Measurements from ENCODE around the gene SNRK.

The SNRK gene

DNA sequence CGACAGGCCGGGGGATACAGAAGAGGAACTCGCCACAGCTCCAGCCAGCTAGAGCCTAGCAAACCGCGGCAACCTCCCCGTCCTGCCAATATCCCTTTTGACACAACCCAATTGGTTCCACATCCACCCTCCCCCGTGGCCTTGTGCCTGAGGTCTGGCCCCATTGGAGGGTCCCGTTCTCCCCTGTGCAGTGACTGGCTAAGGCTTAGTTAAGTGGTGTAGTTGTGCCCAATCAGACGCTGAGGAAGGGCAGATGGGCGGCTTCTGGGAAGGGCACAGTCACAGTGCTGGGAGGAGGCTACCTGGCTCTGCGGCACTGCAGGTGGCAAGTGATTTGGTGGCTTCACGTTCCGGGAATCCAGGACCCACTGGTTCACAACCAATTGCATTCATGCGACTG lies 78.6 kb downstream of the SNRK start:
- no peaks in the 10 kb centered on the region for H3K9me3 ChIP-seq (ENCODE audit: low read length)
- no peak overlapping the region for H2AFZ ChIP-seq (ENCODE audit: low read depth, low read length)
- no peak overlapping the region for H3K4me3 ChIP-seq (ENCODE audit: low read length)
- H3K4me1 ChIP-seq (ENCODE audit: insufficient read depth, low read length) = no peaks in the 10 kb centered on the region
- H3K27me3 ChIP-seq (ENCODE audit: insufficient read depth, low read length) = no peaks in the 10 kb centered on the region
- peaks cover 10% of the 10 kb centered on the region for H3K36me3 ChIP-seq (ENCODE audit: insufficient read depth, low read length)

DNA sequence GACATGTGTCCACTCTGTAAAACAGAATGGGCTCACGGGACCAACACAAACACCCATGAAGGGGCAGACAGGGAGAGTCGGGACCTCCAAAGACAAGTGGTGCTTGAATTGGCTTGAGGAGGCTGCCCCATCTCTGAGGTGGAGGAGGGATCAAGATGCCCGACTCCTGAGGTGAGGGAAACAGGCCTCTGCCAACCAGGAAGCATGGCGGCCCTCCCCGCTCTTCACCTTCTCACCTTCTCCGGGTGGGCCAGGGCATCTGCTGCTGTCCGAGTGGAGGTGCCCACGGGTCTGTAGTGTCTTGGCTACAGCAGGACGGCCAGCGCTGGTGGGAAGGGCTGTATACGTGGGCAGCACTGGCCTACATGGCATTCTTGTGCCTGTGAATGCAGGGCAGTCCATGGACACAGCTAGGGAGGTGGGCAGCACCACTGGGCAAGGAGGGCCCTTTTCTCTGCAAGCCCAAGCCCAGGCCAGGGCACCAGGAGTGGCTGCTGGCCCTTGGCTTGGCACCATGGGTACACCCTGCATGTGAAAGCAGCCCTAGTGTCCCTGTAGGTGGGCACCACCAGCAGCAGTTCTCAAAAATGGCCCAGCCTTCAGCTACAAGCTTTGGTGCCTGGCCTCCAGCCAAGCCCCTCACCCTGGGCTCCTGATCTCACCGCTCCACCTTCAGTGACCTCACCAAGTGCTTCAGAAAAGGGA lies 79.4 kb downstream of the SNRK start:
- Histone ChIP-seq H3K4me3 (ENCODE audit: low read length) (no peak overlapping the region), H3K9me3 (ENCODE audit: low read length) (no peaks in the 10 kb centered on the region)

DNA sequence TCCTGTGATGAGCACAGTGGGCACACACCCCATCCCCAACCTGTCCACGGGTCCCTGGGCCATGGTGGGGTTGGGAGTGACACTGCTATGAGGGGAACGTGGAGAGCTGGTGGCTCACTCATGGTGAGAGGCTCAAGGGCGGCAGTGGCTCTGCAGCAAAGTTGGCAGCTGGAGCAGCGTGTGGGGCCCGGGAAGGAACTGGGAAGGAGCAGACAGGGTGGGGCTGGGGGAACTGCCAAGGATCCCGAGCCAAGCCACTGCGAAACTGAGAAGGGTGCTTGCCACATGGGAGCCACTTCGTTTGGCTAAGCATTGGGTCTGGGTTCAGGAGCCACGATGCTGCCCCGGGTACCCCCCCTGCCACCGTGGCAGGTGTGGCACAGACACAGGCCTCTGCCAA lies 80.1 kb downstream of the SNRK start:
- H3K9me3 ChIP-seq (ENCODE audit: low read length) = no peaks in the 10 kb centered on the region
- H3K36me3 ChIP-seq (ENCODE audit: insufficient read depth, low read length) = peaks cover 10% of the 10 kb centered on the region
- H2AFZ ChIP-seq (ENCODE audit: low read depth, low read length) = no peak overlapping the region
- H3K27me3 ChIP-seq (ENCODE audit: insufficient read depth, low read length) = no peaks in the 10 kb centered on the region
- no peak overlapping the region for H3K4me3 ChIP-seq (ENCODE audit: low read length)
- no peaks in the 10 kb centered on the region for H3K4me1 ChIP-seq (ENCODE audit: insufficient read depth, low read length)

More for the DNA sequence above, 79.4 kb downstream of the SNRK start:
- Histone ChIP-seq H3K36me3 (ENCODE audit: insufficient read depth, low read length) (peaks cover 10% of the 10 kb centered on the region), H2AFZ (ENCODE audit: low read depth, low read length) (no peak overlapping the region), H3K27me3 (ENCODE audit: insufficient read depth, low read length) (no peaks in the 10 kb centered on the region), H3K4me1 (ENCODE audit: insufficient read depth, low read length) (no peaks in the 10 kb centered on the region)

DNA sequence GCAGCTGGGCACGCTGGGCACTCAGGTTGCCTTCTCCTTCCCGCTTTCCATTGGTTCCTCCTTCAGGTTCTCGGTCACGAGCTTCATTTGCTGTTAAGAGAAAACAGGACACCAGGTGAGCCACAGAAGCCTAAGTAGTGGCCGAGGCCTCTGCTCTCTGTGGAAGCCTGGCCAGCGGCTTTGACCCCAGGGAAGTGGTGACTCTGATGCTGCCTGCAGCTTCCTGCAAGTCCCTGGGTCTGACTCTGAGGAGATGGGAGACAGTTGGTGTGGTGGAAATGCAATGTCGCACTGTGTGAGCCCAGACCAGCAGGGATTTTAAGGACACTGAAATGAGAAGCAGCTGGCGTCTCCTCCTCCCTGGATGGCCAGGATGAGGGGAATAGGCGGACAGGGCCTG lies 80.5 kb downstream of the SNRK start:
- Histone ChIP-seq H3K4me1 (ENCODE audit: insufficient read depth, low read length) (no peaks in the 10 kb centered on the region), H3K4me3 (ENCODE audit: low read length) (no peak overlapping the region), H3K27me3 (ENCODE audit: insufficient read depth, low read length) (no peaks in the 10 kb centered on the region), H3K36me3 (ENCODE audit: insufficient read depth, low read length) (peaks cover 10% of the 10 kb centered on the region), H3K9me3 (ENCODE audit: low read length) (no peaks in the 10 kb centered on the region), H2AFZ (ENCODE audit: low read depth, low read length) (no peak overlapping the region)

DNA sequence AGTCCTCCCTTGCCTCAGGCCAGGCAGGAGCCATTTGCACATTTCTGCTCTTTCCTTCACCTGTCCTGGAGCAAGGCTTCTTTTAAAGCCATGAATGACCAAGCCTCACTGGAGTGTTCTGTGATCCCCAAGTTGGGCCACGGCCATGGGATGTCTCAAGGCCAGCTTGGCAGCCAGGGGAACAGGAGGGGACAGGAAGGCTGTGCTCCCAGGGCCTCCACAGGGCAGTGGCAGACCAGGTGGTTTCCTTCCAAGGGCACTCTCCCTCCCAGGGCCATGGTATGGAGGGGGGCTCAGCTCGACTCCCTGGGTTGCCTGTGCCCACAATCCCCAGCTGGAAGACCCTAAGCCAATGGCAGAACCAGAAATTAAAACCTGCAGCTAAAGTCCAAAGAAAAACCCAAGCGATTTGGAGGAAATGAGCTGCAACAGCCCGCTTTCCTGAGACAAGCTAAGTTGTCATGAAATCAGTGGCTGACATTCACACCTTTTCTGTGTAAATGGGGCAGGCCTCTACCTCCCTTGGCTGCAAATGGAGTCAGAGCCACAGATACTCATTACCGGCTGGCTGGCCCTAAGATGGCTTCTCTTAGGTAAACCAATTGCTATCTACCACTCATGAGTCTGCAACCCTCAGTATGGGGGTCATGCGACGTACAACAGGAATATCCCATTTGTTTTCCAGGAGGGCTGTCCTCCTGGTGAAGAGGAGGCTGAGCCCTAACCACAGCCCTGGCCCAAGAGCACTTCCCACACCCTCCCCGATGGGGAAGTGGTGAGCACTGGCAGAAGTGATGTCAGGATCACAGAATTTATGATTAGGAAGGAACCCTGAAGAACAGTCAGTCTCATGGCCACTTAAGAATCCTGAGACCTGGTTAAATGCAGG lies 83.3 kb downstream of the SNRK start:
- Histone ChIP-seq H3K9me3 (ENCODE audit: low read length) (no peaks in the 10 kb centered on the region), H3K4me1 (ENCODE audit: insufficient read depth, low read length) (peaks cover 8% of the 10 kb centered on the region), H3K36me3 (ENCODE audit: insufficient read depth, low read length) (peaks cover 10% of the 10 kb centered on the region), H2AFZ (ENCODE audit: low read depth, low read length) (no peak overlapping the region), H3K4me3 (ENCODE audit: low read length) (no peak overlapping the region), H3K27me3 (ENCODE audit: insufficient read depth, low read length) (no peaks in the 10 kb centered on the region)

DNA sequence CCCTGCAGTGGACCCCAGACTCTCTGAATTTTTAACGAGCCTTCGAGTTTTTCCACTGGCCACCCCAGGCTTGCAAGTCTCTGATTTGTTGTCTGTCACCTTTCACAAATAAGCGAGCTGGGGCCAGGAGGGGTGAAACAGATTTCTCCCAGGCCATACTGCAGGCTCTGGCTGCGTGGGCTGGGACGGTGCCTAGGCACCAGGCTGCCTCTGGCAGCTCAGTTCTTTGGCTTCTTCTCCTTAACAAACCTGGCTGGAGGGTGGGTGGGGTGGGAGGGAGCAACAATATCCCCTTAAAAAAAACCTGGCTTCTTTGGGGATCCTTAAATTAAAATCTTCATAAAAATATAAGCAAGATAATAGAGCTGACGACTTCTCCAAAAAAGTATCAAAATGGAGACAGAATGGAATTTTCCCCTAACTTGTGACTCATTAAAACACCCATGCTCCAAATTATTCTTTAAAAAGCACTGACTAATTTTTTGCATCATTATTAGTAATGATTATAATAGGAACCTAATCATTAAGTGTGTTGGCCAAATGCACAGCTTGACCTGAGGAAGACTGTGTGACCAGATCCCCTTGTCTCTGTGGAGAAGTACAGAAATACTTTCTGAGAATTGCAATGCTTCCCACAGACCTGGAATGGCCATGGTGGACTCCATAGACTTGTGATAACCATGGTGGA lies 84.1 kb downstream of the SNRK start:
- no peak overlapping the region for H2AFZ ChIP-seq (ENCODE audit: low read depth, low read length)
- H3K9me3 ChIP-seq (ENCODE audit: low read length) = no peaks in the 10 kb centered on the region
- H3K4me3 ChIP-seq (ENCODE audit: low read length) = no peak overlapping the region
- no peaks in the 10 kb centered on the region for H3K27me3 ChIP-seq (ENCODE audit: insufficient read depth, low read length)
- H3K4me1 ChIP-seq (ENCODE audit: insufficient read depth, low read length) = peaks cover 8% of the 10 kb centered on the region
- H3K36me3 ChIP-seq (ENCODE audit: insufficient read depth, low read length) = peaks cover 10% of the 10 kb centered on the region

DNA sequence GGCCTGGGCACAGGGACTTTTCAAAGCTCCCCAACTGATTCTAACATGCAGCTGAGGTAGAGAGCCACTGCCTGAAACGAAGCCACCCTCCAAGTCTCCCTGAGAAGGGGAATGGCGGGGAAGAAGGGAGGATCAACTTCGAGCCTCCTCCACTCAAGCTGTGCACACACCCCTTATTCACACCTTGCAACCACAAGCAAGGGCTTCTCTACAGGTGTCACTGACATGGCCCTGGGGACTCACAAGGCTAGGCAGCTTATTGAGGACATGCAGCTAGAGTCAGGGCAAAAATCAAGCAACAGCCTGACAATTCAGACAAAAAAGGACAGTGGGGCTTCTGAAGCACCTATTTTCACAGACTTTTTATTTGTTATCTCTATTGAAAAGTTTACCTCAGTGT lies 85.2 kb downstream of the SNRK start:
- H3K36me3 ChIP-seq (ENCODE audit: insufficient read depth, low read length) = peaks cover 2% of the 10 kb centered on the region
- no peak overlapping the region for H2AFZ ChIP-seq (ENCODE audit: low read depth, low read length)
- no peak overlapping the region for H3K4me3 ChIP-seq (ENCODE audit: low read length)
- H3K4me1 ChIP-seq (ENCODE audit: insufficient read depth, low read length) = peaks cover 8% of the 10 kb centered on the region
- no peaks in the 10 kb centered on the region for H3K27me3 ChIP-seq (ENCODE audit: insufficient read depth, low read length)
- no peaks in the 10 kb centered on the region for H3K9me3 ChIP-seq (ENCODE audit: low read length)

DNA sequence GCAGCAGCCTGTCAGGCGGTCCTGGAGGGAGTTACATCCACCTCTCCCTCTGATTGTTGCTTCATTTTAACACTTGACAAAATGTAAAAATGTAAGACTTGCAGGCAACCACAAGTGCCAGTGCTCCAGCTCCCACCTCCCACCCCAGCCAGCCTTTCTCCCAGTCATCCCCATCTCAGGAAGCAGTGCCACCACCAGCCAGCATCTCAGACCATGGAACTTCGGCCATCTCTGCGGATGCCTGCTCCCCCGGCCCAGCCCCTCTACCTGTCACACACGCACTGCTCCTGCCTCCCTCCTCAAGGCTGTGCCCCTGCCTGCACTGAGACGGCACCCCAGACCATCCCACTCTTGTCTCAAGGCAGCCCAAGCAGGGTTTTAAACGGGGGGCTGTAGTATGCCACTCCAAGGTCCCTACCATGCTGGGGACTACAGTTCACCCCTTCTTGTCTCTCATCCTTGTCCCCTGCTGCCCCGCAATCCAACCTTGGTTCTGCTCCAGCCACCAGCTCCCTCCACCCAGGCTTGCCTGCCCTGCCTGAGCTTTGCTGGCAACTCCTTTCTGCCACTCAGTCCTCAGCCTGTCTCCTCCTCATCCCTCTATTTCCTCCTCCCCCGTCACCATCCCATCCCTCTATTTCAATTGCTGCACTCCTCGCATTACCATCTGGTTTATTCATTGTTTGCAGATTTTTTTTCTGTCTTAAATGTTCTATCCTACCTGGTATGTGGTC lies 85.8 kb downstream of the SNRK start:
- Histone ChIP-seq H3K4me3 (ENCODE audit: low read length) (no peak overlapping the region), H3K4me1 (ENCODE audit: insufficient read depth, low read length) (peaks cover 8% of the 10 kb centered on the region), H3K9me3 (ENCODE audit: low read length) (no peaks in the 10 kb centered on the region), H3K27me3 (ENCODE audit: insufficient read depth, low read length) (no peaks in the 10 kb centered on the region), H3K36me3 (ENCODE audit: insufficient read depth, low read length) (no peaks in the 10 kb centered on the region), H2AFZ (ENCODE audit: low read depth, low read length) (no peak overlapping the region)

DNA sequence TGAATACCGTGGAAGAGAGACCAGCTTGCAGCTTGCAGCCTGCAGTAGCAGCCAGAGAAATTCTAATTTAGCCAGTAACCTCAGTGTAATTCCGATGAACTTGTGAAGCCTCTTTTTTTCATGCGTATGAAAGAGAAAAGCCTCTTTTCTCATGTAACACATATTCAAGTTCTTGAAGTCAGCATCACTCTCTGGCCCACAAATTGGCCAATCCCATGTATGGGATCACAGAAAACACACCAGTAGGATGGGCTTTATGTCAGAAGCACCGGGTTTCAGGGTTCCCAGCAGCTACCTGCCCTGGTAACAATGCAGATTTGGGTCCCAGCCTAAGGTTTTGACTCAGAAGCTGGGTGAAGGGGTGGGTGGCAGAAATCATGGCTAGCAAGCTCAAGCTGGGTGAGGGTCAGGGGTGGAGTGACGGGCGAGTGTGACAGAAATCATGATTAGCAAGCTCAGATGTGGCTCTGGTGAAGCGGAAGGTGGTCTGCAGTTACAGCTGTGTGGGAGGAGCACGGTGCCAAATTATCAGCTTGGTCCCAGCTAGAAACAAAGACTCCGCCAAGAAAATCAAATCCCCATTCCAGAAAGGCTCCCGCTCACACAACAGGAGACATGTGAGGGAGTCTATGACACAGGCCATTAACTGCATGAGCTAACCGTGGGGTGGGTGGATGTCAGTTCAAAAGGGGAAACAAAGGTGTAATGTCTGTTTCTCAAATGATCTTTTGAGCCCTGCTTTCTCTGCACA lies 86.6 kb downstream of the SNRK start:
- Histone ChIP-seq H3K9me3 (ENCODE audit: low read length) (no peaks in the 10 kb centered on the region), H3K27me3 (ENCODE audit: insufficient read depth, low read length) (no peaks in the 10 kb centered on the region), H3K36me3 (ENCODE audit: insufficient read depth, low read length) (no peaks in the 10 kb centered on the region), H3K4me3 (ENCODE audit: low read length) (no peak overlapping the region), H2AFZ (ENCODE audit: low read depth, low read length) (no peak overlapping the region), H3K4me1 (ENCODE audit: insufficient read depth, low read length) (peaks cover 8% of the 10 kb centered on the region)

DNA sequence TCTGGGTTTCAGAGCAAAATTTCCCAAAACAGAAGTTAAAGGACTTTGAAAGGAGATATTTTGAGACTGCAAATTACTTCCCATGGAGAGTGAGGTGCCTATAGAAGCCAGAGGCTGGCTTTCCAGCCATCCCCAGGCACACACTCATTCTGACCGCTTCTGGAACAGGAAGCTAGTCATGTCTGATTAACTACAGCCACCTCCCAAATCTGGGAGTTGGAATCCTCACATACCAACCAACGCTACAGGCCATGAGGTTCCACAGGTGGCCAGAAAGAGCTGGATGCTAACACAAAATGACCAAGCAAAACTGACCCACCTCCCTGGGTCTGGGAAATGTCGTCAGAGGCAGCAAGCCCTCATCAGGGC lies 87.2 kb downstream of the SNRK start:
- Histone ChIP-seq H3K27me3 (ENCODE audit: insufficient read depth, low read length) (no peaks in the 10 kb centered on the region), H3K4me3 (ENCODE audit: low read length) (no peak overlapping the region)

DNA sequence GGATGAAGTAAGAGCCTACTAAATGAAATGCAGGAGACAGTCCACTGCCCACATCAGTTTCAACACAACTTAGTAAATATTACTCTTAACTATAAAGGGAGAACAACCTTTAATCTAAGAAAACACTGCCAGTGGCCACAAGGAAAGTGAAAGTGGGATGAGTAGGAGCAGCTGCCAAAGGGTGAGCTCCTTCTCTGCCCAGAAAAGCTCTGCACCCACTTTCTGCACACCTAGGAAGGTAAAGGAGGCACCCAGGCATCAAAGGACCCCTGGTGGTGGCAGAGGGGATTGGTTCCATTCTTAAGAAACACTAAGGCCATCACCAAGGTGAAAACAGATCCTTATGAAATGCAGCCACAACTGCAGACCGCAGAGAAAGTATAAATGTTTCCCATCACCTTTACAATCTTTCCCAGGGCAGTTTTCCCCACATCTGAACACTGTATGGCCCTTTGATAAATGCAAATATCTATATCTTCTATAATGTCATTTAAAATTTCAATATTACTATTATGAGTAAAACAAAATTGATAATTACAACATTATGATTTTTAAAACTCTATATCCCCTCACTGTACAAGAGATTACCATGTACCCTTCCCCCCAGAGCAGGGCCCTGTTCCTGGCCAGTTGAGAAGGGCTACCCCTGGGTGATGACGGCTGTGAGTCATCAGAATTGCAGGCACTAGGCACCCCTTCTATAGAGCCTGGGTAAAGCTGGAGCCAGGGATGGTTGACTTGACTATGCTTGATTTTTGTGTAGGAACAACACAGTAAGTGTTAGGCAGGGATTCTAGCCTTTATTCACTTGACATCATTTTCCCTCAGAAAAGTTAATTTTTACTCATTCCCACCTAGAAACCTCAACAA lies 92.0 kb downstream of the SNRK start:
- H2AFZ ChIP-seq (ENCODE audit: low read depth, low read length) = no peak overlapping the region
- H3K36me3 ChIP-seq (ENCODE audit: insufficient read depth, low read length) = no peaks in the 10 kb centered on the region
- H3K27me3 ChIP-seq (ENCODE audit: insufficient read depth, low read length) = no peaks in the 10 kb centered on the region
- H3K9me3 ChIP-seq (ENCODE audit: low read length) = no peaks in the 10 kb centered on the region
- no peak overlapping the region for H3K4me3 ChIP-seq (ENCODE audit: low read length)
- H3K4me1 ChIP-seq (ENCODE audit: insufficient read depth, low read length) = peaks cover 3% of the 10 kb centered on the region

More for the DNA sequence above, 87.2 kb downstream of the SNRK start:
- Histone ChIP-seq H3K9me3 (ENCODE audit: low read length) (no peaks in the 10 kb centered on the region), H3K36me3 (ENCODE audit: insufficient read depth, low read length) (no peaks in the 10 kb centered on the region), H2AFZ (ENCODE audit: low read depth, low read length) (no peak overlapping the region), H3K4me1 (ENCODE audit: insufficient read depth, low read length) (peaks cover 8% of the 10 kb centered on the region)

Data from neuron (in vitro differentiated cells).